Upper lobe of left lung (tissue), 4 donors: ENCODE results near the gene MAP4K4.

Source experiments
- POLR2A ChIP-seq, 4 donors: fragments of 450-650 bp; IDR thresholded peaks; one replicate each; pipeline ENCODE4 v1.5.1; 2016 to 2017; ENCODE audit warnings: antibody characterized with exemption in 4 of 4, mild to moderate bottlenecking in 2 of 4
- POLR2AphosphoS5 ChIP-seq, 2 donors: sonication (generic); formaldehyde crosslinking; IDR thresholded peaks; one replicate each; pipeline ENCODE4 v1.5.1; 2017; ENCODE audit warnings: antibody characterized with exemption in 2 of 2
- TF ChIP-seq, protein P1 (sequence below), 6 experiments: fragments of 450-650 bp in 4 of 6; fragments of 200-600 bp in 2 of 6; sonication (generic) in 2 of 6; IDR thresholded peaks; one replicate each; pipeline ENCODE4 v1.5.1; 2016 to 2019; ENCODE audit warnings: antibody characterized with exemption in 6 of 6

DNA sequence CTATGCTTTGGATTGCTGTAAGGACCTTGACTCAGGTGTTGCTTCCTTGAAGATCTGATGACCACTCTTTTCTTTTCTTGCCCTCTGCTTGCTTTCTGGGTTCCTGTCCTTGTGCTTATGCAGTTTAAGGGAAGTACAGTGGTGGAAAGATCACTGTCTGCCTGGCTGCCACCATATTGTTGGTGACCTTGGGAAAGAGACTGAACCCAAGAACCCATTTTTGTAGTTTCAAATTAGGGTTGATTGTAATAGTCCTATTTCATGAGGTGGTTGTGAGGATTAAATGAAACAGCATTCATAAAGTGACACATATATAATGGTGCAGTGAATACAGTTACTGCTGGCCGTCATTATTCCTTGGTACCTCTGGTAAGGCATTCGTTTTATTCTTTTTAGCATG lies 41.1 kb downstream of the MAP4K4 start:
- TF ChIP-seq POLR2A (IDR thresholded peaks at IDR 0.05) (no peak), POLR2AphosphoS5 (IDR thresholded peaks at IDR 0.05) (no peak)
- TF ChIP-seq, protein P1, sequence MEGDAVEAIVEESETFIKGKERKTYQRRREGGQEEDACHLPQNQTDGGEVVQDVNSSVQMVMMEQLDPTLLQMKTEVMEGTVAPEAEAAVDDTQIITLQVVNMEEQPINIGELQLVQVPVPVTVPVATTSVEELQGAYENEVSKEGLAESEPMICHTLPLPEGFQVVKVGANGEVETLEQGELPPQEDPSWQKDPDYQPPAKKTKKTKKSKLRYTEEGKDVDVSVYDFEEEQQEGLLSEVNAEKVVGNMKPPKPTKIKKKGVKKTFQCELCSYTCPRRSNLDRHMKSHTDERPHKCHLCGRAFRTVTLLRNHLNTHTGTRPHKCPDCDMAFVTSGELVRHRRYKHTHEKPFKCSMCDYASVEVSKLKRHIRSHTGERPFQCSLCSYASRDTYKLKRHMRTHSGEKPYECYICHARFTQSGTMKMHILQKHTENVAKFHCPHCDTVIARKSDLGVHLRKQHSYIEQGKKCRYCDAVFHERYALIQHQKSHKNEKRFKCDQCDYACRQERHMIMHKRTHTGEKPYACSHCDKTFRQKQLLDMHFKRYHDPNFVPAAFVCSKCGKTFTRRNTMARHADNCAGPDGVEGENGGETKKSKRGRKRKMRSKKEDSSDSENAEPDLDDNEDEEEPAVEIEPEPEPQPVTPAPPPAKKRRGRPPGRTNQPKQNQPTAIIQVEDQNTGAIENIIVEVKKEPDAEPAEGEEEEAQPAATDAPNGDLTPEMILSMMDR (IDR thresholded peaks at IDR 0.05) = no peak
